HepG2 (cell line): ENCODE measurements around the gene SOSTDC1.

Experiments
- CTCF ChIP-seq: sonication (generic); formaldehyde crosslinking; IDR thresholded peaks from 2 replicates; pipeline ENCODE4 v1.5.0; 2020; ENCODE audit warnings: mild to moderate bottlenecking, missing genetic modification reagents, moderate library complexity
- KLF13 ChIP-seq: sonication (generic); formaldehyde crosslinking; IDR thresholded peaks from 2 replicates; pipeline ENCODE4 v1.4.0; 2020; ENCODE audit warnings: mild to moderate bottlenecking, missing genetic modification reagents
- PHF5A ChIP-seq: IDR thresholded peaks from one replicate; pipeline ENCODE4 v1.6.1; 2018; ENCODE audit warnings: low read depth, missing genetic modification reagents; ENCODE audit not compliant: unreplicated experiment
- POLR2AphosphoS5 ChIP-seq: IDR thresholded peaks from 2 replicates; pipeline ENCODE4 v1.6.1; 2012; ENCODE audit warnings: low read depth, low read length
- RFX5 ChIP-seq: IDR thresholded peaks from 2 replicates; pipeline ENCODE4 v1.6.1; 2011; ENCODE audit warnings: low read depth, low read length, improper control_type of control experiment
- ZNF121 ChIP-seq: sonication (generic); formaldehyde crosslinking; IDR thresholded peaks from 2 replicates; pipeline ENCODE4 v1.5.0; 2020; ENCODE audit warnings: mild to moderate bottlenecking, missing genetic modification reagents
- ZNF205 ChIP-seq: IDR thresholded peaks from 2 replicates; pipeline ENCODE4 v1.6.1; 2018; ENCODE audit warnings: missing biosample characterization, missing genetic modification reagents
- ZNF224 ChIP-seq: sonication (generic); formaldehyde crosslinking; IDR thresholded peaks from 2 replicates; pipeline ENCODE4 v1.5.0; 2020; ENCODE audit warnings: mild to moderate bottlenecking, missing genetic modification reagents
- ZNF282 ChIP-seq: fragments of 450-650 bp; IDR thresholded peaks from 2 replicates; pipeline ENCODE4 v1.6.1; 2018; ENCODE audit not compliant: partially characterized antibody
- ZNF296 ChIP-seq: sonication (generic); formaldehyde crosslinking; conservative IDR thresholded peaks from 2 replicates; pipeline ENCODE4 v1.5.0; 2020; ENCODE audit warnings: mild to moderate bottlenecking, missing genetic modification reagents
- ZNF331 ChIP-seq: sonication (generic); formaldehyde crosslinking; IDR thresholded peaks from 2 replicates; pipeline ENCODE4 v1.4.0; 2020; ENCODE audit warnings: missing genetic modification reagents
- TF ChIP-seq, protein P1 (sequence below): sonication (generic); formaldehyde crosslinking; IDR thresholded peaks from 2 replicates; pipeline ENCODE4 v1.5.1; 2020; ENCODE audit warnings: missing genetic modification reagents, mild to moderate bottlenecking, borderline replicate concordance

DNA sequence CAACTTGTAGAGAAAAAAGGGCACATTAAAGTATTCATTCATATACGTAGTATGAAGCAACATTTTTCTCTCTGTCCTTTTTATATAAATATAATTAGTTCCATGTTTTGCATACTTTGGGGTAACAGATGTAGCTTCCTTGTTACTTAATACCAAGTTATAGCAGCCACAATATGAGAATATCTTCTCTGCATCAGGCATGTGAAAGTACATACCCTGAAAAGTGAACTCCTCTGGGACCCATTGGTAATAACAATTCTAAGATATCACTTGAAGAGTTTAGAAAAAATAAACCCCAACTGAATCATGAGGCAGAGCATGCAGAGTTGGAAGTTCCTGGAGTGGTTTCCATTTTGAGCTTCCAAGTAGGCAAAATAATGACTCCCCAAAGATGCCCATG lies 41.8 kb downstream of the SOSTDC1 start:
- no peak for TF ChIP-seq ZNF296 (CRISPR knock-in tag)
- TF ChIP-seq KLF13 = no peak
- TF ChIP-seq ZNF282 = no peak
- TF ChIP-seq PHF5A (CRISPR knock-in tag) = no peak
- TF ChIP-seq ZNF205 (CRISPR knock-in tag) = no peak
- TF ChIP-seq CTCF (CRISPR knock-in tag) = no peak
- TF ChIP-seq, protein P1, sequence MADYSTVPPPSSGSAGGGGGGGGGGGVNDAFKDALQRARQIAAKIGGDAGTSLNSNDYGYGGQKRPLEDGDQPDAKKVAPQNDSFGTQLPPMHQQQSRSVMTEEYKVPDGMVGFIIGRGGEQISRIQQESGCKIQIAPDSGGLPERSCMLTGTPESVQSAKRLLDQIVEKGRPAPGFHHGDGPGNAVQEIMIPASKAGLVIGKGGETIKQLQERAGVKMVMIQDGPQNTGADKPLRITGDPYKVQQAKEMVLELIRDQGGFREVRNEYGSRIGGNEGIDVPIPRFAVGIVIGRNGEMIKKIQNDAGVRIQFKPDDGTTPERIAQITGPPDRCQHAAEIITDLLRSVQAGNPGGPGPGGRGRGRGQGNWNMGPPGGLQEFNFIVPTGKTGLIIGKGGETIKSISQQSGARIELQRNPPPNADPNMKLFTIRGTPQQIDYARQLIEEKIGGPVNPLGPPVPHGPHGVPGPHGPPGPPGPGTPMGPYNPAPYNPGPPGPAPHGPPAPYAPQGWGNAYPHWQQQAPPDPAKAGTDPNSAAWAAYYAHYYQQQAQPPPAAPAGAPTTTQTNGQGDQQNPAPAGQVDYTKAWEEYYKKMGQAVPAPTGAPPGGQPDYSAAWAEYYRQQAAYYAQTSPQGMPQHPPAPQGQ (CRISPR knock-in tag) = no peak
- no peak for TF ChIP-seq RFX5
- TF ChIP-seq ZNF224 (CRISPR knock-in tag) = no peak
- TF ChIP-seq ZNF331 (CRISPR knock-in tag) = no peak
- TF ChIP-seq ZNF121 (CRISPR knock-in tag) = no peak
- TF ChIP-seq POLR2AphosphoS5 = no peak
